GM23338 (cell line): ENCODE data around the gene WSCD2. TPM values are rescaled to one million over a fixed set of nuclear protein-coding genes. Genes with fewer than 3 reads are reported as not detected.

Experiments
- ATAC-seq: fragments of 200-7000 bp; cut with Tn5 transposase; 3 replicates; pipeline ENCODE4 v1.9.1; 2020
- DNase-seq: peaks from one replicate; pipeline ENCODE4 v3.0.0-alpha.2; 2015; ENCODE audit warnings: low spot score
- H2AFZ ChIP-seq: fragments of 200-600 bp; sonication (generic); 2 replicates; pipeline ENCODE4 v1.8.0; 2016; ENCODE audit warnings: antibody characterized with exemption, mild to moderate bottlenecking, moderate library complexity
- H3F3A ChIP-seq: fragments of 200-600 bp; sonication (generic); replicated peaks from 2 replicates; pipeline ENCODE4 v1.8.0; 2017; ENCODE audit warnings: antibody characterized with exemption, mixed run types, low read depth
- H3K27ac ChIP-seq: fragments of 200-600 bp; sonication (generic); 2 replicates; pipeline ENCODE4 v1.6.1; 2016; ENCODE audit warnings: low read depth
- H3K27me3 ChIP-seq: fragments of 200-600 bp; sonication (generic); 2 replicates; pipeline ENCODE4 v1.8.0; 2016; ENCODE audit warnings: mild to moderate bottlenecking, mixed run types, moderate library complexity; ENCODE audit not compliant: insufficient read depth
- H3K36me3 ChIP-seq: fragments of 200-600 bp; sonication (generic); 2 replicates; pipeline ENCODE4 v1.8.0; 2016; ENCODE audit warnings: mild to moderate bottlenecking; ENCODE audit not compliant: insufficient read depth
- H3K4me1 ChIP-seq: fragments of 200-600 bp; sonication (generic); 2 replicates; pipeline ENCODE4 v1.8.0; 2016; ENCODE audit warnings: mild to moderate bottlenecking, moderate library complexity; ENCODE audit not compliant: insufficient read depth
- H3K4me2 ChIP-seq: fragments of 200-600 bp; sonication (generic); 2 replicates; pipeline ENCODE4 v1.7.1; 2017; ENCODE audit warnings: mixed run types
- H3K4me3 ChIP-seq: fragments of 200-600 bp; sonication (generic); 2 replicates; pipeline ENCODE4 v1.6.1; 2016; ENCODE audit warnings: mixed run types
- H3K79me2 ChIP-seq: fragments of 200-600 bp; sonication (generic); replicated peaks from 2 replicates; pipeline ENCODE4 v1.8.0; 2017; ENCODE audit warnings: mild to moderate bottlenecking; ENCODE audit not compliant: insufficient read depth
- H3K9me2 ChIP-seq: fragments of 200-600 bp; sonication (generic); 2 replicates; pipeline ENCODE4 v1.8.0; 2017; ENCODE audit not compliant: insufficient read depth
- H4K20me1 ChIP-seq: fragments of 200-600 bp; sonication (generic); replicated peaks from 2 replicates; pipeline ENCODE4 v1.8.0; 2017; ENCODE audit warnings: mild to moderate bottlenecking; ENCODE audit not compliant: insufficient read depth
- H3K27ac Mint-ChIP-seq: 2 replicates; pipeline ENCODE4 v1.8.0; 2020; ENCODE audit warnings: inconsistent platforms, mild to moderate bottlenecking, moderate library complexity, mixed read lengths
- H3K27me3 Mint-ChIP-seq: 3 replicates; pipeline ENCODE4 v1.8.0; 2022; ENCODE audit warnings: low read depth, mild to moderate bottlenecking, moderate library complexity, mixed read lengths, inconsistent platforms; ENCODE audit not compliant: insufficient read depth, poor library complexity
- H3K36me3 Mint-ChIP-seq: 3 replicates; pipeline ENCODE4 v1.8.0; 2021; ENCODE audit warnings: low read depth, mild to moderate bottlenecking, inconsistent platforms, moderate library complexity, mixed read lengths
- H3K4me1 Mint-ChIP-seq: 3 replicates; pipeline ENCODE4 v1.8.0; 2020; ENCODE audit warnings: mild to moderate bottlenecking, inconsistent platforms, mixed read lengths
- H3K4me3 Mint-ChIP-seq: 3 replicates; pipeline ENCODE4 v1.8.0; 2021; ENCODE audit warnings: moderate library complexity, mild to moderate bottlenecking, inconsistent platforms, mixed read lengths
- H3K9me3 Mint-ChIP-seq: 3 replicates; pipeline ENCODE4 v1.8.0; 2020; ENCODE audit warnings: moderate library complexity, mild to moderate bottlenecking, inconsistent platforms, mixed read lengths
- ZNF114 ChIP-seq: fragments of 250-450 bp; sonication (Bioruptor Pico); IDR thresholded peaks from 2 replicates; pipeline ENCODE4 v1.5.0; 2020; ENCODE audit warnings: mild to moderate bottlenecking, moderate library complexity
- ZNF331 ChIP-seq: fragments of 250-450 bp; sonication (Bioruptor Pico); IDR thresholded peaks from 2 replicates; pipeline ENCODE4 v1.5.0; 2020; ENCODE audit warnings: low read depth, mild to moderate bottlenecking, moderate library complexity
- polyA plus RNA-seq: library from polyadenylated mRNA; unstranded; fragments of >200 nt; fragmentation: Nextera tagmentation; extraction: Ambion mirVana; gene quantifications from 2 replicates; pipeline ENCODE4 v1.2.1, GENCODE V29; 2016
- total RNA-seq: library from RNA; depleted of rRNA; stranded (reverse); fragments of >200 nt; shearing (Covaris generic); gene quantifications from 2 replicates; pipeline ENCODE4 v1.2.3, GENCODE V29; 2014
- TF ChIP-seq, protein P1 (sequence below), 2 experiments: fragments of 200-600 bp in 1 of 2; sonication (generic) in 1 of 2; conservative IDR thresholded peaks; 2 replicates each; pipeline versions ENCODE4 v1.5.1 to v1.6.1; 2016 to 2017; ENCODE audit warnings: antibody characterized with exemption in 2 of 2, low read depth in 2 of 2, mild to moderate bottlenecking in 2 of 2, moderate library complexity in 1 of 2
- TF ChIP-seq, protein P2 (sequence below): fragments of 250-450 bp; sonication (Bioruptor Pico); IDR thresholded peaks from 2 replicates; pipeline ENCODE4 v1.5.0; 2020; ENCODE audit warnings: mild to moderate bottlenecking, moderate library complexity
- TF ChIP-seq, protein P3 (sequence below): IDR thresholded peaks from 2 replicates; pipeline ENCODE4 v1.6.1; 2016; ENCODE audit warnings: antibody characterized with exemption

The WSCD2 gene
- total and polyA plus RNA-seq, 2 experiments from 2014 or later, result 0.66 to 3.1 TPM

DNA sequence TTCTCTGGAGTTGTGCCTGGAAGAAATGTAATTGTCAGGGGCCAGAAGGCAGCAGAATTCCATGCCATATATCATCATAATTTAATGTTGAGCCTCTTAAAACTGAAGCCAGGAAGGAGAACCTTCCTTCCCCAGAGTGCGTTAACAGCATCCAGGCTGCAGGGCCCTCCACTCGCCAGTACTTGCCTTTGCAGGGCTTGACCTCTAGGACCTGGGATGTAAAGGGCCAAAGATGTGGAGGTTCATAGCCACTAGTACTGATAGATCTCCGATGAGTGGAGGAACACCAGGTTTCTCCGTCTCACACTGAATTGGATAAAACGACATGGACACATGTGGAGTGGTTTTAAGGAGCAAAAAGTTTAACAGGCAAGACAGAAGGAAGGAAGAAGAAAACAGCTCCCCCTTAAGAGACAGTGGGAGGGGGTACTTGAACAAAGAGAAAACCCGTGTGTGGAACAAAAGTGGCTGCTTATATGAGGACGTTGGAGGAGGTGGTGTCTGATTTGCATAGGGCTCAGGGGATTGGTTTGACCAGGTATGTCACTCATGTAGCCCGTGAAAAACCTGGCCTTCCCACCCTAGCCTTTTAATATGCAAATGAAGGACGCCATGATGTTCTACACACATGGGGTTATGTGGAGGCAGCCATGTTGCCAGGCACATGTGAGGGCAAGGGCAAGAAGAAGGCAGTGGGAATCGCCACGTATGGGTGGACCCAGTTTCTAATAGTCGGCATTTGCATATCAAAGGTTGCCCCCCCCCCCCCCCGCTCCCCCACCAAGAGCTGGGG is 38.8 kb upstream of the WSCD2 start:
- Histone ChIP-seq H3K4me2 (no peak overlapping the region), H3K27ac (no peak overlapping the region), H2AFZ (peak overlapping the region; percentile 79; the same call in 1 of the 2 replicates), H3K9me2 (peaks cover 6% of the 10 kb centered on the region; the same call in 1 of the 2 replicates), H3K79me2 (no peaks in the 10 kb centered on the region), H3F3A (no peaks in the 10 kb centered on the region), H4K20me1 (no peaks in the 10 kb centered on the region), H3K36me3 (no peaks in the 10 kb centered on the region), H3K4me1 (no peaks in the 10 kb centered on the region; the same call in 1 of the 2 replicates), H3K4me3 (no peak overlapping the region), H3K27me3 (no peaks in the 10 kb centered on the region)
- Mint-ChIP-seq H3K4me1 (peaks cover 9% of the 10 kb centered on the region), H3K27me3 (peaks cover 4% of the 10 kb centered on the region), H3K9me3 (peaks cover 14% of the 10 kb centered on the region), H3K4me3 (no peak overlapping the region), H3K36me3 (0 out of 3 replicates have a peak, but pooled peaks cover 5% of the 10 kb centered on the region), H3K27ac (no peak overlapping the region)
- TF ChIP-seq ZNF114 (CRISPR knock-in tag), result no peak
- TF ChIP-seq ZNF331 (CRISPR knock-in tag), result no peak
- TF ChIP-seq, protein P1, sequence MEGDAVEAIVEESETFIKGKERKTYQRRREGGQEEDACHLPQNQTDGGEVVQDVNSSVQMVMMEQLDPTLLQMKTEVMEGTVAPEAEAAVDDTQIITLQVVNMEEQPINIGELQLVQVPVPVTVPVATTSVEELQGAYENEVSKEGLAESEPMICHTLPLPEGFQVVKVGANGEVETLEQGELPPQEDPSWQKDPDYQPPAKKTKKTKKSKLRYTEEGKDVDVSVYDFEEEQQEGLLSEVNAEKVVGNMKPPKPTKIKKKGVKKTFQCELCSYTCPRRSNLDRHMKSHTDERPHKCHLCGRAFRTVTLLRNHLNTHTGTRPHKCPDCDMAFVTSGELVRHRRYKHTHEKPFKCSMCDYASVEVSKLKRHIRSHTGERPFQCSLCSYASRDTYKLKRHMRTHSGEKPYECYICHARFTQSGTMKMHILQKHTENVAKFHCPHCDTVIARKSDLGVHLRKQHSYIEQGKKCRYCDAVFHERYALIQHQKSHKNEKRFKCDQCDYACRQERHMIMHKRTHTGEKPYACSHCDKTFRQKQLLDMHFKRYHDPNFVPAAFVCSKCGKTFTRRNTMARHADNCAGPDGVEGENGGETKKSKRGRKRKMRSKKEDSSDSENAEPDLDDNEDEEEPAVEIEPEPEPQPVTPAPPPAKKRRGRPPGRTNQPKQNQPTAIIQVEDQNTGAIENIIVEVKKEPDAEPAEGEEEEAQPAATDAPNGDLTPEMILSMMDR (conservative IDR thresholded peaks at IDR 0.05; ENCODE audit: low read depth in 2 of 2), result no peak; a peak in 1 of 4 replicates
- TF ChIP-seq, protein P2, sequence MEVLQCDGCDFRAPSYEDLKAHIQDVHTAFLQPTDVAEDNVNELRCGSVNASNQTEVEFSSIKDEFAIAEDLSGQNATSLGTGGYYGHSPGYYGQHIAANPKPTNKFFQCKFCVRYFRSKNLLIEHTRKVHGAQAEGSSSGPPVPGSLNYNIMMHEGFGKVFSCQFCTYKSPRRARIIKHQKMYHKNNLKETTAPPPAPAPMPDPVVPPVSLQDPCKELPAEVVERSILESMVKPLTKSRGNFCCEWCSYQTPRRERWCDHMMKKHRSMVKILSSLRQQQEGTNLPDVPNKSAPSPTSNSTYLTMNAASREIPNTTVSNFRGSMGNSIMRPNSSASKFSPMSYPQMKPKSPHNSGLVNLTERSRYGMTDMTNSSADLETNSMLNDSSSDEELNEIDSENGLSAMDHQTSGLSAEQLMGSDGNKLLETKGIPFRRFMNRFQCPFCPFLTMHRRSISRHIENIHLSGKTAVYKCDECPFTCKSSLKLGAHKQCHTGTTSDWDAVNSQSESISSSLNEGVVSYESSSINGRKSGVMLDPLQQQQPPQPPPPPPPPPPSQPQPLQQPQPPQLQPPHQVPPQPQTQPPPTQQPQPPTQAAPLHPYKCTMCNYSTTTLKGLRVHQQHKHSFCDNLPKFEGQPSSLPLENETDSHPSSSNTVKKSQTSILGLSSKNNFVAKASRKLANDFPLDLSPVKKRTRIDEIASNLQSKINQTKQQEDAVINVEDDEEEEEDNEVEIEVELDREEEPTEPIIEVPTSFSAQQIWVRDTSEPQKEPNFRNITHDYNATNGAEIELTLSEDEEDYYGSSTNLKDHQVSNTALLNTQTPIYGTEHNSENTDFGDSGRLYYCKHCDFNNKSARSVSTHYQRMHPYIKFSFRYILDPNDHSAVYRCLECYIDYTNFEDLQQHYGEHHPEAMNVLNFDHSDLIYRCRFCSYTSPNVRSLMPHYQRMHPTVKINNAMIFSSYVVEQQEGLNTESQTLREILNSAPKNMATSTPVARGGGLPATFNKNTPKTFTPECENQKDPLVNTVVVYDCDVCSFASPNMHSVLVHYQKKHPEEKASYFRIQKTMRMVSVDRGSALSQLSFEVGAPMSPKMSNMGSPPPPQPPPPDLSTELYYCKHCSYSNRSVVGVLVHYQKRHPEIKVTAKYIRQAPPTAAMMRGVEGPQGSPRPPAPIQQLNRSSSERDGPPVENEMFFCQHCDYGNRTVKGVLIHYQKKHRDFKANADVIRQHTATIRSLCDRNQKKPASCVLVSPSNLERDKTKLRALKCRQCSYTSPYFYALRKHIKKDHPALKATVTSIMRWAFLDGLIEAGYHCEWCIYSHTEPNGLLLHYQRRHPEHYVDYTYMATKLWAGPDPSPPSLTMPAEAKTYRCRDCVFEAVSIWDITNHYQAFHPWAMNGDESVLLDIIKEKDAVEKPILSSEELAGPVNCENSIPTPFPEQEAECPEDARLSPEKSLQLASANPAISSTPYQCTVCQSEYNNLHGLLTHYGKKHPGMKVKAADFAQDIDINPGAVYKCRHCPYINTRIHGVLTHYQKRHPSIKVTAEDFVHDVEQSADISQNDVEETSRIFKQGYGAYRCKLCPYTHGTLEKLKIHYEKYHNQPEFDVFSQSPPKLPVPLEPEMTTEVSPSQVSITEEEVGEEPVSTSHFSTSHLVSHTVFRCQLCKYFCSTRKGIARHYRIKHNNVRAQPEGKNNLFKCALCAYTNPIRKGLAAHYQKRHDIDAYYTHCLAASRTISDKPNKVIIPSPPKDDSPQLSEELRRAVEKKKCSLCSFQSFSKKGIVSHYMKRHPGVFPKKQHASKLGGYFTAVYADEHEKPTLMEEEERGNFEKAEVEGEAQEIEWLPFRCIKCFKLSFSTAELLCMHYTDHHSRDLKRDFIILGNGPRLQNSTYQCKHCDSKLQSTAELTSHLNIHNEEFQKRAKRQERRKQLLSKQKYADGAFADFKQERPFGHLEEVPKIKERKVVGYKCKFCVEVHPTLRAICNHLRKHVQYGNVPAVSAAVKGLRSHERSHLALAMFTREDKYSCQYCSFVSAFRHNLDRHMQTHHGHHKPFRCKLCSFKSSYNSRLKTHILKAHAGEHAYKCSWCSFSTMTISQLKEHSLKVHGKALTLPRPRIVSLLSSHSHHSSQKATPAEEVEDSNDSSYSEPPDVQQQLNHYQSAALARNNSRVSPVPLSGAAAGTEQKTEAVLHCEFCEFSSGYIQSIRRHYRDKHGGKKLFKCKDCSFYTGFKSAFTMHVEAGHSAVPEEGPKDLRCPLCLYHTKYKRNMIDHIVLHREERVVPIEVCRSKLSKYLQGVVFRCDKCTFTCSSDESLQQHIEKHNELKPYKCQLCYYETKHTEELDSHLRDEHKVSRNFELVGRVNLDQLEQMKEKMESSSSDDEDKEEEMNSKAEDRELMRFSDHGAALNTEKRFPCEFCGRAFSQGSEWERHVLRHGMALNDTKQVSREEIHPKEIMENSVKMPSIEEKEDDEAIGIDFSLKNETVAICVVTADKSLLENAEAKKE (CRISPR knock-in tag), result no peak
- TF ChIP-seq, protein P3, sequence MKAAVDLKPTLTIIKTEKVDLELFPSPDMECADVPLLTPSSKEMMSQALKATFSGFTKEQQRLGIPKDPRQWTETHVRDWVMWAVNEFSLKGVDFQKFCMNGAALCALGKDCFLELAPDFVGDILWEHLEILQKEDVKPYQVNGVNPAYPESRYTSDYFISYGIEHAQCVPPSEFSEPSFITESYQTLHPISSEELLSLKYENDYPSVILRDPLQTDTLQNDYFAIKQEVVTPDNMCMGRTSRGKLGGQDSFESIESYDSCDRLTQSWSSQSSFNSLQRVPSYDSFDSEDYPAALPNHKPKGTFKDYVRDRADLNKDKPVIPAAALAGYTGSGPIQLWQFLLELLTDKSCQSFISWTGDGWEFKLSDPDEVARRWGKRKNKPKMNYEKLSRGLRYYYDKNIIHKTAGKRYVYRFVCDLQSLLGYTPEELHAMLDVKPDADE, result no peak
- ATAC-seq, result peak; percentile 50
- DNase-seq, result peak; percentile 76
